HepG2 (cell line): ENCODE results near the gene DPM1. TPM values are rescaled to one million over a fixed set of nuclear protein-coding genes. Genes with fewer than 3 reads are reported as not detected.

ENCODE experiments used
- AGO1 ChIP-seq: fragments of 200-400 bp; formaldehyde crosslinking; IDR thresholded peaks from 2 replicates; pipeline ENCODE4 v1.6.1; 2017; ENCODE audit warnings: mild to moderate bottlenecking, low read depth, low read length, moderate library complexity; ENCODE audit not compliant: poor library complexity, severe bottlenecking
- HCFC1 ChIP-seq: fragments of 150-350 bp; IDR thresholded peaks from 2 replicates; pipeline ENCODE4 v1.6.1; 2014; ENCODE audit warnings: low read depth, low read length
- MIXL1 ChIP-seq: IDR thresholded peaks from 2 replicates; pipeline ENCODE4 v1.6.1; 2016
- MXI1 ChIP-seq: IDR thresholded peaks from 3 replicates; pipeline ENCODE4 v1.6.1; 2012; ENCODE audit warnings: low read depth, low read length, inconsistent platforms, borderline replicate concordance
- PHF20 ChIP-seq: sonication (generic); formaldehyde crosslinking; IDR thresholded peaks from 2 replicates; pipeline ENCODE4 v1.5.0; 2020; ENCODE audit warnings: mild to moderate bottlenecking, missing genetic modification reagents
- SAP130 ChIP-seq: IDR thresholded peaks from 2 replicates; pipeline ENCODE4 v1.6.1; 2016; ENCODE audit warnings: low read depth
- SIX4 ChIP-seq: sonication (generic); formaldehyde crosslinking; IDR thresholded peaks from 2 replicates; pipeline ENCODE4 v1.4.0; 2020; ENCODE audit warnings: missing genetic modification reagents
- ZMAT3 ChIP-seq: sonication (generic); formaldehyde crosslinking; conservative IDR thresholded peaks from 2 replicates; pipeline ENCODE4 v1.7.0; 2021; ENCODE audit warnings: missing genetic modification reagents
- ZNF10 ChIP-seq: sonication (generic); formaldehyde crosslinking; IDR thresholded peaks from 2 replicates; pipeline ENCODE4 v1.4.0; 2020; ENCODE audit warnings: mild to moderate bottlenecking, low read depth, missing genetic modification reagents, borderline replicate concordance
- ZNF3 ChIP-seq: IDR thresholded peaks from 2 replicates; pipeline ENCODE4 v1.7.0; 2017; ENCODE audit warnings: inconsistent platforms
- ZNF446 ChIP-seq: sonication (generic); formaldehyde crosslinking; IDR thresholded peaks from 2 replicates; pipeline ENCODE4 v1.5.0; 2020; ENCODE audit warnings: mild to moderate bottlenecking, missing genetic modification reagents
- ZNF7 ChIP-seq: IDR thresholded peaks from 2 replicates; pipeline ENCODE4 v1.6.1; 2016; ENCODE audit warnings: missing biosample characterization, missing genetic modification reagents
- ZNF761 ChIP-seq: sonication (generic); formaldehyde crosslinking; conservative IDR thresholded peaks from 2 replicates; pipeline ENCODE4 v1.4.0; 2020; ENCODE audit warnings: mild to moderate bottlenecking, missing genetic modification reagents
- polyA plus RNA-seq, 8 experiments: library from polyadenylated mRNA; depleted of rRNA in 3 of 8; stranded (reverse) in 7 of 8; unstranded in 1 of 8; fragments of >200 nt; fragmentation: Illumina TruSeq in 4 of 8; extraction: Trizol in 4 of 8; gene quantifications; 2 replicates each; pipeline versions ENCODE4 v1.2.1 to v1.2.3, GENCODE V29; 2011 to 2016; ENCODE audit warnings: low read depth in 4 of 8, missing spikeins in 1 of 8, mixed read lengths in 1 of 8; ENCODE audit not compliant: insufficient read depth in 1 of 8
- total RNA-seq, 5 experiments: library from RNA; depleted of rRNA; stranded (reverse); fragments of >200 nt; fragmentation: Illumina TruSeq; extraction: Trizol; gene quantifications; 2 replicates each; pipeline ENCODE4 v1.2.3, GENCODE V29; 2016; ENCODE audit warnings: low read depth in 1 of 5
- TF ChIP-seq, protein P1 (sequence below): sonication (generic); formaldehyde crosslinking; IDR thresholded peaks from 2 replicates; pipeline ENCODE4 v1.4.0; 2020; ENCODE audit warnings: mild to moderate bottlenecking, low read depth, missing genetic modification reagents
- TF ChIP-seq, protein P2 (sequence below): IDR thresholded peaks from 2 replicates; pipeline ENCODE4 v1.6.1; 2016; ENCODE audit warnings: missing genetic modification reagents, missing compliant biosample characterization
- TF ChIP-seq, protein P3 (sequence below): sonication (generic); formaldehyde crosslinking; IDR thresholded peaks from 2 replicates; pipeline ENCODE4 v1.4.0; 2020; ENCODE audit warnings: missing genetic modification reagents; ENCODE audit errors: not compliant biosample characterization
- TF ChIP-seq, protein P4 (sequence below): sonication (generic); formaldehyde crosslinking; IDR thresholded peaks from 2 replicates; pipeline ENCODE4 v1.4.0; 2020; ENCODE audit warnings: mild to moderate bottlenecking, missing genetic modification reagents
- TF ChIP-seq, protein P5 (sequence below): fragments of 450-650 bp; IDR thresholded peaks from 2 replicates; pipeline ENCODE4 v1.6.1; 2016
- TF ChIP-seq, protein P6 (sequence below): sonication (generic); formaldehyde crosslinking; IDR thresholded peaks from 2 replicates; pipeline ENCODE4 v1.4.0; 2020; ENCODE audit warnings: missing genetic modification reagents

DPM1 gene
- total and polyA plus RNA-seq, 2 of the 13 experiments (the other 11 are each of a cell fraction or from before 2014, with no cell fraction given), result 83.2 to 161 TPM

DNA sequence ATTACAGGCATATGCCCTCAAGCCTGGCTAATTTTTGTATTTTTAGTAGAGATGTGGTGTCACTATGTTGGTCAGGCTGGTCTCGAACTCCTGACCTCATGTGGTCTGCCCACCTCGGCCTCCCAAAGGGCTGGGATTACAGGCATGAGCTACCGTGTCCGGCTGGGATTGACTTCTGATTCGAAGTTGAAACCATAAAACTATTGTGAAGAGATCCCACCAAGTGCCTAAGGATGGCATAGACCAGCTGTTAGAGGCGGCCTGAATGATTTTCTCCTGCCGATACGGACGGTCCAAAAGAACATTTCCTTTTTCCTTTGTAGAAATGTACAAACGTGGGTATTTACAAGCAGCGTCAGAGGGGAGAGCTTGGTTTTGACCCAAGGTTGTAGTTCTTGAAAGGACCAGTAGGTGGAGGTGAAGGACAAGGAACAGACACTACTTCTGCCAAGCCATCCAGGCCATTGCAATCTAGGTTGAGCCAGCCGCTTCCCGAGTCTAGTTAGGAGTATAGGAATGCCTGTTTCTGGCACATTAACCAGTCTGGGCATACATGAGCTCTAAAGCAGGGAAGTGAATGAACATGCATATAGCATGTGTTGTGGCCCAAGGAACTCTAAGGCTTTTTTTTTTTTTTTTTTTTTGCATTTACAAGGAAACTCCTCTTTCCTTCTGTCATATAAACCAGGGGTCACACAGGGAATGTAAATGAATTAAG is 29.3 kb upstream of the DPM1 start (continued):
- TF ChIP-seq, protein P1, sequence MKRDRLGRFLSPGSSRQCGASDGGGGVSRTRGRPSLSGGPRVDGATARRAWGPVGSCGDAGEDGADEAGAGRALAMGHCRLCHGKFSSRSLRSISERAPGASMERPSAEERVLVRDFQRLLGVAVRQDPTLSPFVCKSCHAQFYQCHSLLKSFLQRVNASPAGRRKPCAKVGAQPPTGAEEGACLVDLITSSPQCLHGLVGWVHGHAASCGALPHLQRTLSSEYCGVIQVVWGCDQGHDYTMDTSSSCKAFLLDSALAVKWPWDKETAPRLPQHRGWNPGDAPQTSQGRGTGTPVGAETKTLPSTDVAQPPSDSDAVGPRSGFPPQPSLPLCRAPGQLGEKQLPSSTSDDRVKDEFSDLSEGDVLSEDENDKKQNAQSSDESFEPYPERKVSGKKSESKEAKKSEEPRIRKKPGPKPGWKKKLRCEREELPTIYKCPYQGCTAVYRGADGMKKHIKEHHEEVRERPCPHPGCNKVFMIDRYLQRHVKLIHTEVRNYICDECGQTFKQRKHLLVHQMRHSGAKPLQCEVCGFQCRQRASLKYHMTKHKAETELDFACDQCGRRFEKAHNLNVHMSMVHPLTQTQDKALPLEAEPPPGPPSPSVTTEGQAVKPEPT (CRISPR knock-in tag), result no peak
- TF ChIP-seq MXI1 (peak; percentile 58; the same call in 1 of the 3 replicates), SAP130 (CRISPR knock-in tag) (peak; percentile 23; the same call in 1 of the 2 replicates), ZMAT3 (CRISPR knock-in tag) (no peak), HCFC1 (no peak), SIX4 (no peak), MIXL1 (CRISPR knock-in tag) (peak; percentile 55; the same call in 1 of the 2 replicates), PHF20 (CRISPR knock-in tag) (no peak), ZNF7 (CRISPR knock-in tag) (no peak), ZNF761 (CRISPR knock-in tag) (no peak), AGO1 (no peak), ZNF3 (CRISPR knock-in tag) (no peak), ZNF10 (CRISPR knock-in tag) (no peak), ZNF446 (CRISPR knock-in tag) (no peak)
- TF ChIP-seq, protein P2, sequence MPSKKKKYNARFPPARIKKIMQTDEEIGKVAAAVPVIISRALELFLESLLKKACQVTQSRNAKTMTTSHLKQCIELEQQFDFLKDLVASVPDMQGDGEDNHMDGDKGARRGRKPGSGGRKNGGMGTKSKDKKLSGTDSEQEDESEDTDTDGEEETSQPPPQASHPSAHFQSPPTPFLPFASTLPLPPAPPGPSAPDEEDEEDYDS (CRISPR knock-in tag), result no peak
- TF ChIP-seq, protein P3, sequence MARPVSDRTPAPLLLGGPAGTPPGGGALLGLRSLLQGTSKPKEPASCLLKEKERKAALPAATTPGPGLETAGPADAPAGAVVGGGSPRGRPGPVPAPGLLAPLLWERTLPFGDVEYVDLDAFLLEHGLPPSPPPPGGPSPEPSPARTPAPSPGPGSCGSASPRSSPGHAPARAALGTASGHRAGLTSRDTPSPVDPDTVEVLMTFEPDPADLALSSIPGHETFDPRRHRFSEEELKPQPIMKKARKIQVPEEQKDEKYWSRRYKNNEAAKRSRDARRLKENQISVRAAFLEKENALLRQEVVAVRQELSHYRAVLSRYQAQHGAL (CRISPR knock-in tag), result no peak
- TF ChIP-seq, protein P4, sequence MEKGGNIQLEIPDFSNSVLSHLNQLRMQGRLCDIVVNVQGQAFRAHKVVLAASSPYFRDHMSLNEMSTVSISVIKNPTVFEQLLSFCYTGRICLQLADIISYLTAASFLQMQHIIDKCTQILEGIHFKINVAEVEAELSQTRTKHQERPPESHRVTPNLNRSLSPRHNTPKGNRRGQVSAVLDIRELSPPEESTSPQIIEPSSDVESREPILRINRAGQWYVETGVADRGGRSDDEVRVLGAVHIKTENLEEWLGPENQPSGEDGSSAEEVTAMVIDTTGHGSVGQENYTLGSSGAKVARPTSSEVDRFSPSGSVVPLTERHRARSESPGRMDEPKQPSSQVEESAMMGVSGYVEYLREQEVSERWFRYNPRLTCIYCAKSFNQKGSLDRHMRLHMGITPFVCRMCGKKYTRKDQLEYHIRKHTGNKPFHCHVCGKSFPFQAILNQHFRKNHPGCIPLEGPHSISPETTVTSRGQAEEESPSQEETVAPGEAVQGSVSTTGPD (CRISPR knock-in tag), result no peak
- TF ChIP-seq, protein P5, sequence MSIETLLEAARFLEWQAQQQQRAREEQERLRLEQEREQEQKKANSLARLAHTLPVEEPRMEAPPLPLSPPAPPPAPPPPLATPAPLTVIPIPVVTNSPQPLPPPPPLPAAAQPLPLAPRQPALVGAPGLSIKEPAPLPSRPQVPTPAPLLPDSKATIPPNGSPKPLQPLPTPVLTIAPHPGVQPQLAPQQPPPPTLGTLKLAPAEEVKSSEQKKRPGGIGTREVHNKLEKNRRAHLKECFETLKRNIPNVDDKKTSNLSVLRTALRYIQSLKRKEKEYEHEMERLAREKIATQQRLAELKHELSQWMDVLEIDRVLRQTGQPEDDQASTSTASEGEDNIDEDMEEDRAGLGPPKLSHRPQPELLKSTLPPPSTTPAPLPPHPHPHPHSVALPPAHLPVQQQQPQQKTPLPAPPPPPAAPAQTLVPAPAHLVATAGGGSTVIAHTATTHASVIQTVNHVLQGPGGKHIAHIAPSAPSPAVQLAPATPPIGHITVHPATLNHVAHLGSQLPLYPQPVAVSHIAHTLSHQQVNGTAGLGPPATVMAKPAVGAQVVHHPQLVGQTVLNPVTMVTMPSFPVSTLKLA, result no peak
- TF ChIP-seq, protein P6, sequence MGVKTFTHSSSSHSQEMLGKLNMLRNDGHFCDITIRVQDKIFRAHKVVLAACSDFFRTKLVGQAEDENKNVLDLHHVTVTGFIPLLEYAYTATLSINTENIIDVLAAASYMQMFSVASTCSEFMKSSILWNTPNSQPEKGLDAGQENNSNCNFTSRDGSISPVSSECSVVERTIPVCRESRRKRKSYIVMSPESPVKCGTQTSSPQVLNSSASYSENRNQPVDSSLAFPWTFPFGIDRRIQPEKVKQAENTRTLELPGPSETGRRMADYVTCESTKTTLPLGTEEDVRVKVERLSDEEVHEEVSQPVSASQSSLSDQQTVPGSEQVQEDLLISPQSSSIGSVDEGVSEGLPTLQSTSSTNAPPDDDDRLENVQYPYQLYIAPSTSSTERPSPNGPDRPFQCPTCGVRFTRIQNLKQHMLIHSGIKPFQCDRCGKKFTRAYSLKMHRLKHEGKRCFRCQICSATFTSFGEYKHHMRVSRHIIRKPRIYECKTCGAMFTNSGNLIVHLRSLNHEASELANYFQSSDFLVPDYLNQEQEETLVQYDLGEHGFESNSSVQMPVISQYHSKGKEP (CRISPR knock-in tag), result no peak
